ENCODE data around the gene BMF.

GRCh38 chr15:40142428-40142827 is 33.7 kb upstream of the BMF start:
- TF ChIP-seq EGR1 (IDR thresholded peaks at IDR 0.05; ENCODE audit: low read depth in 2 of 2): no peak
- peak in 1 of 2 donors; percentile 45 for TF ChIP-seq RAD21 (IDR thresholded peaks at IDR 0.05)
- TF ChIP-seq CTCF (IDR thresholded peaks at IDR 0.05; ENCODE audit: low read depth, low read length, missing input control): no peak
- TF ChIP-seq SP1 (IDR thresholded peaks at IDR 0.05): peak; percentile 93
- TF ChIP-seq HNF4A (conservative IDR thresholded peaks at IDR 0.05): peak; percentile 65 to 90
- TF ChIP-seq, protein P1, sequence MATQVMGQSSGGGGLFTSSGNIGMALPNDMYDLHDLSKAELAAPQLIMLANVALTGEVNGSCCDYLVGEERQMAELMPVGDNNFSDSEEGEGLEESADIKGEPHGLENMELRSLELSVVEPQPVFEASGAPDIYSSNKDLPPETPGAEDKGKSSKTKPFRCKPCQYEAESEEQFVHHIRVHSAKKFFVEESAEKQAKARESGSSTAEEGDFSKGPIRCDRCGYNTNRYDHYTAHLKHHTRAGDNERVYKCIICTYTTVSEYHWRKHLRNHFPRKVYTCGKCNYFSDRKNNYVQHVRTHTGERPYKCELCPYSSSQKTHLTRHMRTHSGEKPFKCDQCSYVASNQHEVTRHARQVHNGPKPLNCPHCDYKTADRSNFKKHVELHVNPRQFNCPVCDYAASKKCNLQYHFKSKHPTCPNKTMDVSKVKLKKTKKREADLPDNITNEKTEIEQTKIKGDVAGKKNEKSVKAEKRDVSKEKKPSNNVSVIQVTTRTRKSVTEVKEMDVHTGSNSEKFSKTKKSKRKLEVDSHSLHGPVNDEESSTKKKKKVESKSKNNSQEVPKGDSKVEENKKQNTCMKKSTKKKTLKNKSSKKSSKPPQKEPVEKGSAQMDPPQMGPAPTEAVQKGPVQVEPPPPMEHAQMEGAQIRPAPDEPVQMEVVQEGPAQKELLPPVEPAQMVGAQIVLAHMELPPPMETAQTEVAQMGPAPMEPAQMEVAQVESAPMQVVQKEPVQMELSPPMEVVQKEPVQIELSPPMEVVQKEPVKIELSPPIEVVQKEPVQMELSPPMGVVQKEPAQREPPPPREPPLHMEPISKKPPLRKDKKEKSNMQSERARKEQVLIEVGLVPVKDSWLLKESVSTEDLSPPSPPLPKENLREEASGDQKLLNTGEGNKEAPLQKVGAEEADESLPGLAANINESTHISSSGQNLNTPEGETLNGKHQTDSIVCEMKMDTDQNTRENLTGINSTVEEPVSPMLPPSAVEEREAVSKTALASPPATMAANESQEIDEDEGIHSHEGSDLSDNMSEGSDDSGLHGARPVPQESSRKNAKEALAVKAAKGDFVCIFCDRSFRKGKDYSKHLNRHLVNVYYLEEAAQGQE (IDR thresholded peaks at IDR 0.05): no peak
- no peak for TF ChIP-seq GABPA (IDR thresholded peaks at IDR 0.05 in 1 of 2, conservative IDR thresholded peaks at IDR 0.05 in 1 of 2)
- TF ChIP-seq JUND (IDR thresholded peaks at IDR 0.05): no peak
- TF ChIP-seq FOXA1 (IDR thresholded peaks at IDR 0.05): no peak
- no peak for TF ChIP-seq TAF1 (conservative IDR thresholded peaks at IDR 0.05)
- no peak for TF ChIP-seq MAX (IDR thresholded peaks at IDR 0.05)
